Central memory CD8-positive, alpha-beta T cell (primary cell): ENCODE results near the gene TRNP1.

Source experiments
- ATAC-seq: fragments of 150-1000 bp; cut with Tn5 transposase; replicated peaks from 2 replicates; pipeline ENCODE4 v1.10.0; 2022; ENCODE audit warnings: mild to moderate bottlenecking, moderate FRiP score, moderate number of reproducible peaks; ENCODE audit not compliant: poor library complexity, severe bottlenecking; ENCODE audit errors: extremely low read depth
- DNase-seq, 2 donors: peaks; one replicate each; pipeline ENCODE4 v3.0.0; 2021; ENCODE audit warnings: low spot score in 2 of 2
- H3K27ac Mint-ChIP-seq: one replicate; pipeline ENCODE4 v1.8.0; 2022; ENCODE audit warnings: low read depth, mild to moderate bottlenecking, moderate library complexity, mixed read lengths
- H3K27me3 Mint-ChIP-seq: one replicate; pipeline ENCODE4 v1.8.0; 2022; ENCODE audit warnings: mixed read lengths
- H3K36me3 Mint-ChIP-seq: one replicate; pipeline ENCODE4 v1.8.0; 2022; ENCODE audit warnings: mild to moderate bottlenecking, moderate library complexity, mixed read lengths; ENCODE audit not compliant: insufficient read depth
- H3K4me1 Mint-ChIP-seq: one replicate; pipeline ENCODE4 v1.8.0; 2022; ENCODE audit warnings: mixed read lengths
- H3K4me3 Mint-ChIP-seq: one replicate; pipeline ENCODE4 v1.8.0; 2022; ENCODE audit warnings: mild to moderate bottlenecking, moderate library complexity, mixed read lengths
- H3K9me3 Mint-ChIP-seq: one replicate; pipeline ENCODE4 v1.8.0; 2022; ENCODE audit warnings: mixed read lengths

The TRNP1 gene

DNA sequence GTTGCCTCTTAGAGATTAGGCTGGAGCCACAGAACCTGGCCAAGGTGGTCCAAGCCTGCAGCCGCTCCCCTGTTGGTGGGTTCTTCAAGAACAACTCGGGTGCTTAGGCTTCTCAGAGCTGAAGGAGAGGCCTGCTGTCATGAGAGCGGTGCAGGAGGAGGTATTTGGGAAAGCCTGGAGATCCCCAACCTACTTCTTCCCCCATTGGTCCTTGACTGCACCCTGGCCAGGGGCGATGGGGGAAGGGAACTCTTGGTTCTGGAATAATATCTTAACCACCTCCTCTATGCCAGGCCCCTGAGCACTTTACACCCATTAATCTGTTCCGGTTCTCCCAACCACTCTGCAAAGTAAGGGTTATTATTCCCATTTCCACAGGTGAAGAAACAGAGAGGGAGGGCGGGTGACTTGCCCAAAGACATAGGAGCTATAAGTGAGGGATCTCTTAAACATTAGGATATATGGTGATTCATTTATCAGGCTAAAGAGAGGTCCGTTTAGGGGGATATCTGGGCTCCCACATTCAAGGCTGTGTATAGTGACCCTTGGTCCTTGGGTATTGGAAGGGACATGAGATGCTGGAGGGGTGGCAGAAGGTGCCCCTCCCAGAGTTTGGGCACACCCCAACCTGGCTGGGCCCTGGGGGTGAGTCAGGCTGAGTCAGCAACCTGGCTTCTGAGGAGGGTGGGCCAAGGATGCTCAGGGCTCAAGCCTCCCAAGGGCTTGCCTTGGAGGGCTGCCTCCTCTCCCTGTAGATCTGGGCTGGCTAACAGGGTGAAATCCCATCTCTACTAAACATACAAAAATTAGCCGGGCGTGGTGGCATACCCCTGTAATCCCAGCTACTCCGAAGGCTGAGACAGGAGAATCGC is 5.2 kb downstream of the TRNP1 start:
- ATAC-seq: no peak
- peaks cover 32% of the 10 kb centered on the region for H3K27me3 Mint-ChIP-seq
- peaks cover 1% of the 10 kb centered on the region for H3K36me3 Mint-ChIP-seq

GRCh38 chr1:26999440-26999987 is 6.0 kb downstream of the TRNP1 start:
- no peak overlapping the region for H3K27ac Mint-ChIP-seq
- ATAC-seq: no peak
- DNase-seq: no peak
- H3K4me1 Mint-ChIP-seq: peaks cover 6% of the 10 kb centered on the region
- no peaks in the 10 kb centered on the region for H3K9me3 Mint-ChIP-seq
- H3K27me3 Mint-ChIP-seq: peaks cover 32% of the 10 kb centered on the region
- H3K36me3 Mint-ChIP-seq: peaks cover 1% of the 10 kb centered on the region
- no peak overlapping the region for H3K4me3 Mint-ChIP-seq

More for the DNA sequence above, 5.2 kb downstream of the TRNP1 start:
- peaks cover 6% of the 10 kb centered on the region for H3K4me1 Mint-ChIP-seq
- no peak overlapping the region for H3K27ac Mint-ChIP-seq
- no peaks in the 10 kb centered on the region for H3K9me3 Mint-ChIP-seq
- no peak for DNase-seq
- no peak overlapping the region for H3K4me3 Mint-ChIP-seq

DNA sequence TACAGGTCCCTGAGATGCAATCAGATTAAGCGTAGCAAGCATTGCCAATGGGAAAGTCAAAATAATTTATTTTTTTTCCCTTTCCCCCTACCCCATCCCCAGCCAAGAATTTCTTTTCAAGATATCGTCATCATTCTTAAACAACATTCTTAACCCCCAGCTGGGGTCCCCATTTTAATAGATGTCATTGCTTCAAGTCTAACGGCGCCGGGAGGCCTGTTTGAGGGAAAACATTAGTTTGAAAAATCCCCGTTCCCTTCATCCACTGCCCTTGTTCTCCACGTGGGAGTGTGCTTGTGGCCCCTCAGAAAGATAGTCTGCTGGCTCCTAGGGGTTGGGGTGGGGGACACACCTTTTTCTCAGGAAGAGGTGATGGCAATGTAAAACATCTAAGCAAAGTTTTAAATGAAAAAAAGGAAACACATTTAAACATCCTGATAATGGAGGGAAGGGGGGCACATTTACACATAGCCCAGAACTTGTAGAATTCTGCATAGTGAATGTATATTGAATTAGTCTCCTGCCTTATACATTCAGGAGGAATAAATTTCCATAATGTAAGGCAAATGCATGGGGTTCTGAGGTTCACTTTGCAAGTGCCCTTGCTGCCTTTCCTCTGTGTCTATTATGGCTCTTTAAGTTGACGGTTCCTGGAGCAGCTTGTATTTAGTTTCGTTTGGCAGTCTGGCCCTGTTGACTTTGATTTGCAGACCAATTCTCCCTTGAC is 6.8 kb downstream of the TRNP1 start:
- no peak overlapping the region for H3K4me3 Mint-ChIP-seq
- no peak overlapping the region for H3K27ac Mint-ChIP-seq
- no peak for ATAC-seq

GRCh38 chr1:27000817-27001460 is 7.4 kb downstream of the TRNP1 start:
- peaks cover 6% of the 10 kb centered on the region for H3K4me1 Mint-ChIP-seq

More for the DNA sequence above, 6.8 kb downstream of the TRNP1 start:
- peaks cover 27% of the 10 kb centered on the region for H3K27me3 Mint-ChIP-seq
- peaks cover 6% of the 10 kb centered on the region for H3K4me1 Mint-ChIP-seq
- no peak for DNase-seq
- H3K36me3 Mint-ChIP-seq: peaks cover 1% of the 10 kb centered on the region
- no peaks in the 10 kb centered on the region for H3K9me3 Mint-ChIP-seq

DNA sequence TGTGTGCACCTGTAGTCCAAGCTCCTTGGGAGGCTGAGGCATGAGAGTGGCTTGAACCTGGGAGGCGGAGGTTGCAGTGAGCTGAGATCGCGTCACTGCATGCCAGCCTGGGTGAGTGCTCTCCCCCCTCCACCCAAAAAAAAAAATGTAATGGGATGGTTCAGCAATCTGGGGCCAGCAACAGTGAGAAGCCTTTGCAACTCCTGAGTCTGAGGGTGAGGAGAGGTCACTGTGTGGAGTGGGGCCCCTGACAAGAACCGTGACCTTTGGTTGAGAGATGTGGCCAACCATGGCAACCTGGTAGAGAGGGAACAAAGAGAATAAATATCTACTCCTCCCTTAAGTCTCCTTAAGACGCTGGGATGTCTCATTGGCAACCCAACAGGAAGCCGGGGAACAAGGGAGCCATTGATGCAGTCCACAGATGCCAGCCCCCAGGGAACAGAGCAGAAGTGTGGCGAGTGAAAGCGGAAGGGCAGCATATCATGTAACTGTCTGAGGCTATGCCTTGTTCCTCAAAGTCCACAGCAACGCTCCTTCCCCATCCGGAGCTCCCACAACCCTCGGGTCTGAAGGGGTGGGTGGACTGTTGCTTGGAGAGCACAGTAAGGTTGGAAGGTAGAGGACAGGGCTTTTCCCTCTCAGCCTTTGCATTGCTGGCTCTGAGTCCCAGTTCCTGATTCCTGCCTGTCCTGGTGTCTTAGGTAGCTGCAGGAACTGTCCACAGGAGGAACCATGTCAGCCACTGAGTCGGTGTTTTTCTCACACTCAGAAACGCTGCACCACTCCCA is 8.3 kb downstream of the TRNP1 start:
- no peak overlapping the region for H3K27ac Mint-ChIP-seq

More at GRCh38 chr1:27000817-27001460, 7.4 kb downstream of the TRNP1 start:
- Mint-ChIP-seq H3K36me3 (peaks cover 1% of the 10 kb centered on the region), H3K27ac (no peak overlapping the region), H3K27me3 (peaks cover 21% of the 10 kb centered on the region), H3K9me3 (no peaks in the 10 kb centered on the region), H3K4me3 (no peak overlapping the region)
- ATAC-seq: no peak
- no peak for DNase-seq

DNA sequence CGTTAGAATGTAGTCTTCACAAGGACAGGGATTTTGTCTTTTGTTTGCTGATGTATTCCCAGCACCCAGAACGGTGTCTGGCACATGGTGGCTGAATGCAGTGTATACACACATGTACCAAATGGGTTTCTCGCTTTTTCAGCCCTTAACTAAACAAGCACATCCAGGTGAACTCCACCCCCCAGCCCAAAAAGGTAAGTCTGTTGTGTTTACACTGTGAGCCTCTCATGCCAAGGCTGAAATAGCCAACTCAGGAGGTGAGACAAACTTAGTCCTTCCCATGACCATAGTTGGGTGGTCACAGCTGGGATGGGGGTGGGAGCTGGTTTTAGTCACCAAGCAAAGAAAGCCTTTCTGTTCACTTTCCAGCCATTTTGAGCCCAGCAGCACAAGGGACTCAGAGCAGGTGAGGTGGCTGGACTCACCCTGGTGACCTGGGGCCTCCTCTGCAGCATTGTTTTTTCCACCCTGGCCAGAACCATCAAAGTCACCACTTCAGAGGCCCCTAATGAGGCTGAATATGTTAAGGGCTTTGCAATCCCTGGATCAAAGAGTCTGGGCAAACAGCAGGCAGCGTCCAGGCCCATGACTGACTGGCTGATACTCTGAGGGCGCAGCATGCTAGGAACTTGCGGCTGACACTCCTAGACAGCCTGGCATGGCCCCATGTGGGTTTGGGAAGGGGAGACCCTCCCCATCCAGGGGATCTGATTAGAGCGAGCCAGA is 10.4 kb downstream of the TRNP1 start:
- Mint-ChIP-seq H3K27ac (no peak overlapping the region), H3K36me3 (peaks cover 1% of the 10 kb centered on the region), H3K4me3 (no peak overlapping the region), H3K27me3 (peaks cover 8% of the 10 kb centered on the region), H3K9me3 (no peaks in the 10 kb centered on the region), H3K4me1 (no peaks in the 10 kb centered on the region)
- DNase-seq (no peak), ATAC-seq (no peak)

More for the DNA sequence above, 8.3 kb downstream of the TRNP1 start:
- Mint-ChIP-seq H3K9me3 (no peaks in the 10 kb centered on the region), H3K27me3 (peaks cover 12% of the 10 kb centered on the region), H3K36me3 (peaks cover 1% of the 10 kb centered on the region), H3K4me1 (peaks cover 6% of the 10 kb centered on the region), H3K4me3 (no peak overlapping the region)
- DNase-seq (no peak), ATAC-seq (peak; percentile 31)

- no peak for ATAC-seq
- H3K4me3 Mint-ChIP-seq: no peak overlapping the region
- H3K4me1 Mint-ChIP-seq: no peaks in the 10 kb centered on the region
- H3K27me3 Mint-ChIP-seq: peaks cover 8% of the 10 kb centered on the region
- DNase-seq: no peak
- no peak overlapping the region for H3K27ac Mint-ChIP-seq
- no peaks in the 10 kb centered on the region for H3K9me3 Mint-ChIP-seq
- peaks cover 1% of the 10 kb centered on the region for H3K36me3 Mint-ChIP-seq
Observed at GRCh38 chr1:27004471-27005165, 11.1 kb downstream of the TRNP1 start.

DNA sequence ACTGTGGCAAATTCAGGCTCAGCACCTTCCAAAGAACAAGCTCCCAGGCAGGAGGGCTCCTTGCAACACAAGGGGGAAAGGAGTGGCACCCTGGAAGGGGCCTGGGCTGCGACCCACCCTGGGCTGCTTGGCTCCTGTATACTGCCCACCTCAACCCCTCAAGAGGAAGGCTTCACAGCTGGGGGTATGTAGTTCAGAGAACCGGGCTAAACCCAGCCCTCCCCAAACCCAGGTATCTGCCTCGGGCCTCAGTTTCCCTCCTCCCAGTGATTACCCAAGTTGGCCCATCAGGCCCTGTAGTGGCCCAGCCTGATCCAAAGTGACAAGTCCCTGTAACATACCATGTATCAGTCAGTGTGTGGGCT is 11.7 kb downstream of the TRNP1 start:
- Mint-ChIP-seq H3K9me3 (no peaks in the 10 kb centered on the region), H3K27me3 (peaks cover 8% of the 10 kb centered on the region), H3K27ac (no peak overlapping the region), H3K36me3 (peaks cover 1% of the 10 kb centered on the region), H3K4me1 (no peaks in the 10 kb centered on the region), H3K4me3 (no peak overlapping the region)
- ATAC-seq: no peak
- DNase-seq: no peak

GRCh38 chr1:27005648-27006496 is 12.4 kb downstream of the TRNP1 start:
- Mint-ChIP-seq H3K4me3 (no peak overlapping the region), H3K4me1 (no peaks in the 10 kb centered on the region), H3K27ac (no peak overlapping the region), H3K9me3 (no peaks in the 10 kb centered on the region), H3K27me3 (peaks cover 8% of the 10 kb centered on the region), H3K36me3 (no peaks in the 10 kb centered on the region)
- DNase-seq (no peak), ATAC-seq (no peak)

DNA sequence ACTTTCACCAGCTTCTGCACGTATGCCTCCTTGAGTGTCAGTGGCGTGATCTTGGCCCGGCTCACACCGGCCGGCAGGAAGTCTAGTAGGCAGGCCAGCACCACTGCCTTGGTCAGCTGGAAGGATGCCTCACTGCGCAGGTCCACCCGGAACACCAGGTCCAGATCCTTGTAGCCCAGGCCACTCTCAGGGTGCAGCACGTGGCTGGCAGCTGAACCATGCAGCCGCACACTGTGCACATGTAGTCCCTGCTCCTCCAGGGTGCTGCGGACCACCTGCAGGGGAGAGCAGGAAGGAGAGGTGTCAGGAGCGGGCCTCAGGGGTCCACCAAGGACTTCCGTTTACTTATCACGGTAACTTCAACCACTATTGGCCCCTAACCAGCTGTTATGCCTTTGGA is 13.2 kb downstream of the TRNP1 start:
- Mint-ChIP-seq H3K36me3 (no peaks in the 10 kb centered on the region), H3K4me3 (no peak overlapping the region), H3K27me3 (peaks cover 16% of the 10 kb centered on the region), H3K27ac (no peak overlapping the region), H3K9me3 (no peaks in the 10 kb centered on the region), H3K4me1 (no peaks in the 10 kb centered on the region)
- no peak for DNase-seq
- ATAC-seq: no peak
